Esophagus squamous epithelium (tissue), 4 donors: ENCODE data around the gene MLNR.
A peak's percentile ranks its signal among the peaks of the same experiment; 100 is the strongest.

Experiments
- POLR2A ChIP-seq, 4 donors: fragments of 450-650 bp; IDR thresholded peaks; one replicate each; pipeline ENCODE4 v1.6.1; 2017; ENCODE audit warnings: antibody characterized with exemption in 4 of 4, mild to moderate bottlenecking in 4 of 4, moderate library complexity in 3 of 4
- TF ChIP-seq, protein P1 (sequence below), 6 experiments: fragments of 450-650 bp in 4 of 6; fragments of 200-600 bp in 2 of 6; sonication (generic) in 2 of 6; IDR thresholded peaks; one replicate each; pipeline ENCODE4 v1.5.1; 2016 to 2019; ENCODE audit warnings: antibody characterized with exemption in 6 of 6, mild to moderate bottlenecking in 4 of 6, moderate library complexity in 4 of 6

DNA sequence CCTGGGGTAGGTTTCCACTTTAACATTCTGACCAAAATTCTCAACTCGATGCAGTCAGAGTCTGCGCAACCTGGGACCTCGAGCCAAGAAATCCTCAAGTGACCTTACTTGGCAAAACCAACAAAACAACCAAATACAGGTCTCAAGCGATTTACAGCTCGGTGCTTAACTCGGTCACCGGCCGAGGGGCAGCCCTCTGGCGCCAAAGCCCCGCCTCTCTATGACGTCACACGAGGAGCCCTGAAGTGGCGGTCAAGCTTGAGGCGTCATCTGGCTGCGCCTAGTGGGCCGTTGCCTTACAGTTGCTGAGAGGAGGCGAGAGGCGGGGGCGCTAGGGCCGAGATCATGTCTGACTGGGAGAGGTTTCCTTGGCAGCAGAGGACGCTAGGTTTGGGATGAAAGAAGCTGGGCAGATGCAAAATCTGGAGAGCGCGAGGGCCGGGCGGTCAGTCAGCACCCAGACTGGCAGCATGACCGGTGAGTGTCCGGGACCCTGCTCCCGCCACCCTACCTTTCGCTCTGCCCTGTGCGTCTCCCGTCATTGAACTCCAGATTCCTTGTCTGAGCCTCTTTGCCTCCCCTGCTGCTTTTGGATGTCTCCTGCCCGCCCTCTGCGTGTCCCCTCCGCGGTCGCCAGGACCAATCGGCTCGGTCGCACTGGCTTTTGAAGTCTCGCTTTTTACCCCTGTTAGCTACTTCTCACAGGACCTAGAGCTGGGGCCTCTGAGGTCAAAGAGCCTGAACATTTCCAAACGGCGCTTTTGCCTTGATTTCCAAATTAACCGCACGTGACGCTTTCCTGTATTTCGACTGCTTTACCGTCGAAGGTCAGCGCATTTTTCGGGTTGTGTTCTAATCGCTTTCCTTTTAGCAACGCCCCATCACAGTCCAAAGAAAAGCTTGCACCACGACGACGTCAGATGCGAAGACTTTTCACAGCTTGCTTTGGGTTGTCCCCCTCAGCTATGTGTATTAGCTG is 27.8 kb downstream of the MLNR start, which contains the start of gene CDADC1:
- TF ChIP-seq, protein P1, sequence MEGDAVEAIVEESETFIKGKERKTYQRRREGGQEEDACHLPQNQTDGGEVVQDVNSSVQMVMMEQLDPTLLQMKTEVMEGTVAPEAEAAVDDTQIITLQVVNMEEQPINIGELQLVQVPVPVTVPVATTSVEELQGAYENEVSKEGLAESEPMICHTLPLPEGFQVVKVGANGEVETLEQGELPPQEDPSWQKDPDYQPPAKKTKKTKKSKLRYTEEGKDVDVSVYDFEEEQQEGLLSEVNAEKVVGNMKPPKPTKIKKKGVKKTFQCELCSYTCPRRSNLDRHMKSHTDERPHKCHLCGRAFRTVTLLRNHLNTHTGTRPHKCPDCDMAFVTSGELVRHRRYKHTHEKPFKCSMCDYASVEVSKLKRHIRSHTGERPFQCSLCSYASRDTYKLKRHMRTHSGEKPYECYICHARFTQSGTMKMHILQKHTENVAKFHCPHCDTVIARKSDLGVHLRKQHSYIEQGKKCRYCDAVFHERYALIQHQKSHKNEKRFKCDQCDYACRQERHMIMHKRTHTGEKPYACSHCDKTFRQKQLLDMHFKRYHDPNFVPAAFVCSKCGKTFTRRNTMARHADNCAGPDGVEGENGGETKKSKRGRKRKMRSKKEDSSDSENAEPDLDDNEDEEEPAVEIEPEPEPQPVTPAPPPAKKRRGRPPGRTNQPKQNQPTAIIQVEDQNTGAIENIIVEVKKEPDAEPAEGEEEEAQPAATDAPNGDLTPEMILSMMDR (IDR thresholded peaks at IDR 0.05): peak in 1 of 6 experiments; percentile 23
- peak in 3 of 4 donors; percentile 52 to 87 (median 84) for TF ChIP-seq POLR2A (IDR thresholded peaks at IDR 0.05)
